ENCODE results near the gene ALPG. TPM values are rescaled to one million over a fixed set of nuclear protein-coding genes. Genes with fewer than 3 reads are reported as not detected.
"Not testable (repeated sequence)": the region's sequence is repeated elsewhere in the genome, so short reads cannot be mapped to it uniquely, and the experiment has no call there.

ALPG gene
- total RNA-seq, 1 donor from 2014 or later: not detected

GRCh38 chr2:232418466-232419244 lies 12.0 kb downstream of the ALPG start:
- no peak for DNase-seq (ENCODE audit: low read depth, low spot score)

- no peak for DNase-seq (ENCODE audit: low read depth, low spot score)
Measured at GRCh38 chr2:232419245-232420072, 12.8 kb downstream of the ALPG start.

GRCh38 chr2:232420073-232420454 lies 13.4 kb downstream of the ALPG start:
- DNase-seq (ENCODE audit: low read depth, low spot score): no peak

DNA sequence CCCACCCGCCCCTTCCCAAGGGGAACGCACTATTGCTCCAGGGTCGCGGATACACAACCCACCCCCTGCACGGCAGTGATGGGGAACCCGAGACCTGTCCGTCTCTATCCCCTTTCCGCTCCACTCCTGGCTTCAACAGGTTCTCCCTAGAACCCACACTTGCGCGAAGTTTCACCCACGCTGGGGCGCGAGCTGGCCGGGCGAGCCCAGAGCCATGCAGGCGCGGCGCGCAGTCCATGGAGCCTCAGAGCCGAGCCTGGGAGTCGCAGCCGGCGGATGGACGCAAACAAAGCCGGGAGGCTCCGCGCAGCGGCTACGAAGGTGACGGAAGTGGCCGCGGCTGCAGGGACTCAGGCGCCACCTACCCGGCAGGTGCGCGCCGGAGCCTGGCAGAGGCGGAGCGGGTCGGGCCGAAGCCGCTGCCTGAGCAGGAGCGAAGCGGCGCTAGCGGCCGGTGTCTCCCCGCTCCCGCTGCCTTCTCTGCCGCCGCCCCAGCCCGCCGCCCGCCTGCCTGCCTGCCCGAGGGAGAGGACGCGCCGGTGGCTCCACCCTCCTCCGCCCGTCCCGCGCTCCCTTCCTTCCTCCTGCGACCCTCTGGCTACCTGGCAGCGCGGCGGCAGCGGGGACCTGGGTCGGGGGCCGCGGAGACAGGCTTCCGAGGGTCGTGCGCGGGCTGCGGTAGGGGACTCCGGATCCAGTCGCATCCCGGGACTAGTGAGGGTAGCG lies 14.0 kb downstream of the ALPG start:
- DNase-seq (ENCODE audit: low read depth, low spot score): no peak

GRCh38 chr2:232421189-232421785 lies 14.6 kb downstream of the ALPG start:
- DNase-seq (ENCODE audit: low read depth, low spot score): no peak

- DNase-seq (ENCODE audit: low read depth, low spot score): no peak
Measured at GRCh38 chr2:232422051-232422450, 15.4 kb downstream of the ALPG start.

- DNase-seq (ENCODE audit: low read depth, low spot score): not testable (repeated sequence)
Measured at GRCh38 chr2:232422996-232423395, 16.4 kb downstream of the ALPG start.

DNA sequence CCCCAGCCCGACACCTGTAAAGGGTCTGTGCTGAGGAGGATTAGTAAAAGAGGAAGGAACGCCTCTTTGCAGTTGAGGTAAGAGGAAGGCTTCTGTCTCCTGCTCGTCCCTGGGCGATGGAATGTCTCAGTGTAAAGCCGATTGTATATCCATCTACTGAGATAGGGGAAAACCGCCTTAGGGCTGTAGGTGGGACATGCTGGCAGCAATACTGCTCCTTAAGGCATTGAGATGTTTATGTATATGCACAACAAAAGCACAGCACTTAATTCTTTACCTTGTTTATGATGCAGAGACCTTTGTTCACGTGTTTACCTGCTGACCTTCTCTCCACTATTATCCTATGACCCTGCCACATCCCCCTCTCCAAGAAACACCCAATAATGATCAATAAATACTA lies 16.8 kb downstream of the ALPG start:
- DNase-seq (ENCODE audit: low read depth, low spot score): not testable (repeated sequence)

- no peak for DNase-seq (ENCODE audit: low read depth, low spot score)
Measured at GRCh38 chr2:232431705-232432590, 25.3 kb downstream of the ALPG start.

DNA sequence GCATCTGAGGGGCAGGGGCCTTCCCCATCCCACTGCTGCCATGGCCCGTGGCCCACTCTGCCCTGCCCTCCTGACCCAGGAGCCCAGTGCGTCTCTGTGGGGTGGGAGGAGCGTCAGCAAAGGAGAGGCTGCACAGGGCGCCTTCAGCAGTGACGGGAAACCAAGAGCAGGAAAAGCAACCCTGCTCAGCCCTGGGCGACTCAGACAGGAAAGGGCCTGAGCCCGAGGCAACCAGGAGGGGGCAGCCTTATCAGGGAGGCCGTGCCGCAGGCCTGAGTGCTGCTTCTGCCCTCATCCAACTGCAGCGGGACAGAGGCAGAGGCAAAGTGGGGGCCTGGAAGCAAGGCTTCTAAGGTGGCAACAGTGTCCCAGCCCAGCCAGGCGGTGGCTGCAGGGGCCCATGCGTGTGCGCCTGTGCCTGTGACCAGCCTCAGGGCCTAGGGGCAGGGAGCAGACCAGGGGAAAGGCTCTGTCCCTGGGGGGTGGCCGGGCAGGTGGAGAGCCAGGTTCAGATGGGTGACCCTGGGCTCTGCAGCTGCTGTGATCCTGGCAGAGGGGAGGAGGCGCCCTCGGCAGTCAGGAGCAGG lies 26.0 kb downstream of the ALPG start:
- no peak for DNase-seq (ENCODE audit: low read depth, low spot score)

DNA sequence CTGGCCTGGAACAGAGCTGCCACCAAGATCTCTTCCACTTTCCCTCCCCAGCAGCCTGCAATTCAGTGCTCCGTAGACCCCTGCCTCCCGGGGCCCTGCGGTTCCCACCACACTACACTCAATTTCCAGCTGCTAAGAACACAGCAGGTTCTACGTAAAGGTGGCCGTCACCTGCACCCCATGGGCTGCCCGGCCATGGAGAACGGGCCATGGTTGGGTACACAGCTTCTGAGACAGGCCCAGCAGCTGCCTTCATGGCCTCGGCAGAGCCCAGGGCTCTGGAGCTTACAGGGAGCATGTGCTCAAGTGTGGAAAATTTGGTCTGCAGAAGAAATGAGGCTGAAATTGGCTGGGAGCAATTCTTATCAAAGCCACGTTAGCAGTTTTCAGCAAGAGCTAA lies 27.0 kb downstream of the ALPG start:
- DNase-seq (ENCODE audit: low read depth, low spot score): not testable (repeated sequence)

DNA sequence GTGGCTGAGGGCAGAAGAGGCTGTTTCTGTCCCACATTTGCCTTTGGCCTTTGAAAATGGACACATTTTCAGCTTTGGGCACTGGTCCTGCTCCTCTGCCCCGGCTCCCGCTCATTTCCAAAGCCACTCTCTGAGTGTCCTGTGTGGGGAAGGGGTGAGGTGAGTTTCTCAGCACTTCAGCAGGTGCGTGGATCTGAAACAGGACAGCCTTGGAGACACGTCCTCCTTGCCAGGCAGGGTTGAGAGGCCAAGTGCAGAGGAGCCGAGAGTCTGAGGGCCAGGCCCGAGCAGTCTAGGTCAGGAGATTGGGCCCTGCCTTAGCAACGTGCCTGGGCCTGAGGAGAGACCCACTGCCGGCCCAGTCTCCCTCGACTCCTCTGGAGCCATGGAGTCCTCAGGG lies 27.4 kb downstream of the ALPG start:
- DNase-seq (ENCODE audit: low read depth, low spot score): no peak

DNA sequence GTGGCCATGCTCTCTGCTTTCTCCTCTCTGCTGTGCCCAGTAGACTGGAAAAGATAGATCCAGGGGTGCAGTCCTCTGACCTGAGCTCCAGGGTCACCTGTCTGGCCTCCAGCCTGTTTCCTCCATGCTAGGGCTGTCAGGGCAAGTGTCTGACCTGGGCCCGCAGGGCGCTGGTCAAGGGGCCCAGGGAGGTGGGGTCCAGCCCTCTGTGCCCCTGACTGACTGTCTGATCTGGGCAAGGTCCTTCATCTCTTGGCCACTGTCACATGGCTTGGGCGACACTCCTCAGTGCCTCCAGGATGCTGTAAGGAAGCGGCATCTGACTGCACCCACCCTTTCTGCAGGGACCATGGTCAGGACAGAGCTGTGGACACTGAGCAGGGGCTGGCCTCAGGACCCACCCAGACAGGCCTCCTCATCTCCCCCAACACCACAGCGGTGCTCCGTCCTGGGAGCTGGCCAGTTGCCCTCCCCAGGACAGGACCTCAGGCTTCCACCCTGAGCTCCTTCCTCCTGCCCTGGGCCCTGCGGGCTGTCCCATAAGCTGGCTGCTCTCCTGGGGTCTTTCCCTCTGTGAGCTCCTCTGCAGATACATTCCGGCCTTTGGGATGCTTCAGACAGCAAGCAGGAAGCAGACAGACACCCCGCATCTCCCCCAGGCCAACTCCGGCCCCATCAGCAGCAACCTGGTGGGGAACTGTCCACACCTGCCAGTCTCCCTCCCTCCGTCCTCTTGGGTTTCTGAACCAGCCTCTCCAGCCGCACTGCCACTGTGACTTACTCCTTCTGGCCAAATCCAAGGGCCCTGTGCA lies 28.1 kb downstream of the ALPG start:
- no peak for DNase-seq (ENCODE audit: low read depth, low spot score)

GRCh38 chr2:232435375-232435648 lies 28.7 kb downstream of the ALPG start:
- DNase-seq (ENCODE audit: low read depth, low spot score): no peak

DNA sequence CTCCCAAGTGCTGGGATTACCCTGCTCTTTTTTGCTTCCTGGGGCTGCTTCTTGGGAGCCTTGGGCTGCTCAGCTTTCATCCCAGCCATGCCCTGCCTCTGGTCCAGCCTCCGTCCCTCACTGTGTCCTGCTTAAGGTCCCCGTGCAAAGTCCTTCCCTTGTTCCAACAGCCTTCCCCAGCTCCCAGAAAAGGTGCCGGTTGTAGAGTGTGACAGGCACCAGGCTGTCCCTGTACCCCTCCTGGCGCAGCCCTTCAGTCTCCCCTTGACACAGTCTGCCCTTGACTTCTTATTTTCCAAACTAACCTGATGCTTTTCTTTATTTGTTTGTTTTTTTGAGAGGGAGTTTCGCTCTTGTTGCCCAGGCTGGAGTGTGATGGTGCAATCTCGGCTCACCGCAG lies 29.2 kb downstream of the ALPG start:
- no peak for DNase-seq (ENCODE audit: low read depth, low spot score)

GRCh38 chr2:232436381-232437194 lies 29.9 kb downstream of the ALPG start:
- no peak for DNase-seq (ENCODE audit: low read depth, low spot score)

DNA sequence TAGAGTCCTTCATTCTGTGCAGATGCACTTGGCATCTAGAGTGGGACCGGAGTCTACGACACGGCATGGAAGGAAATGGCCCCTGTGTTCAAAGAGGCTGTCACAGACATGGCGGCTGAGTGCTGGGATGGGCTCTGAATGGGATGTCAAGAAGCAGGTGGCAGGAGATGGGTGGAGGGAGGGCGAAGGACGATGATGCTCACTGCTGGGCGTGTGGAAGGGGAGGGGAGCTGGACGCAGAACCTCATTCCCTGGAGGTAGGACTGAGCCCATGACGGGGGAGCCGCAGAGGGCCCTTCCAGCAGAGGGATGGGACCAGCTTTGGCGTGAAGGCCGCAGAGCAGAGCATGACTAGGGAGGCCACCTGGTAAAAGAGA lies 30.5 kb downstream of the ALPG start:
- DNase-seq (ENCODE audit: low read depth, low spot score): no peak

- no peak for DNase-seq (ENCODE audit: low read depth, low spot score)
Measured at GRCh38 chr2:232438091-232438490, 31.4 kb downstream of the ALPG start.

All from pulmonary artery endothelial cell (primary cell).